HG03457 (cell line): Measurements from ENCODE around the gene TDRD9.

ENCODE experiments used
- ATAC-seq: cut with Tn5 transposase; IDR thresholded peaks from one replicate; pipeline ENCODE4 v1.9.1; 2021; ENCODE audit warnings: moderate number of reproducible peaks; ENCODE audit not compliant: unreplicated experiment

Gene TDRD9

GRCh38 chr14:104101651-104102281 lies 173.5 kb downstream of the TDRD9 start:
- no peak for ATAC-seq
